Peyer's patch (tissue), 4 donors: ENCODE measurements around the gene TRAK2. TPM values are rescaled to one million over a fixed set of nuclear protein-coding genes. Genes with fewer than 3 reads are reported as not detected.
A peak's percentile ranks its signal among the peaks of the same experiment; 100 is the strongest.
"Not testable (repeated sequence)": the region's sequence is repeated elsewhere in the genome, so short reads cannot be mapped to it uniquely, and the experiment has no call there.

Source experiments
- DNase-seq, 3 donors: peaks; one replicate each; pipeline ENCODE4 v3.0.0-alpha.2; 2017 to 2019
- H3K27ac ChIP-seq, 4 donors: fragments of 200-600 bp; sonication (generic); one replicate each; pipeline ENCODE4 v1.5.1; 2016 to 2019
- H3K27me3 ChIP-seq, 2 donors: fragments of 200-600 bp; sonication (generic); one replicate each; pipeline ENCODE4 v1.5.1; 2019
- H3K36me3 ChIP-seq, 3 donors: fragments of 200-600 bp; sonication (generic); one replicate each; pipeline ENCODE4 v1.5.1; 2016 to 2019
- H3K4me1 ChIP-seq, 4 donors: fragments of 200-600 bp; sonication (generic); one replicate each; pipeline ENCODE4 v1.5.1; 2016 to 2019
- H3K4me3 ChIP-seq, 4 donors: fragments of 200-600 bp; sonication (generic); 1 replicate in 3 of 4; 2 replicates in 1 of 4; pipeline ENCODE4 v1.5.1; 2016 to 2019; ENCODE audit warnings: mild to moderate bottlenecking in 1 of 4
- H3K9me3 ChIP-seq, 4 donors: fragments of 200-600 bp; sonication (generic); one replicate each; pipeline ENCODE4 v1.5.1; 2016 to 2019; ENCODE audit warnings: mild to moderate bottlenecking in 1 of 4
- CTCF ChIP-seq, 6 experiments: fragments of 450-650 bp in 4 of 6; fragments of 200-600 bp in 2 of 6; sonication (generic) in 1 of 6; IDR thresholded peaks; one replicate each; pipeline ENCODE4 v1.5.1; 2017 to 2019; ENCODE audit warnings: antibody characterized with exemption in 6 of 6, mild to moderate bottlenecking in 3 of 6, moderate library complexity in 1 of 6
- POLR2A ChIP-seq, 2 donors: fragments of 450-650 bp; IDR thresholded peaks; one replicate each; pipeline ENCODE4 v1.5.1; 2017; ENCODE audit warnings: antibody characterized with exemption in 2 of 2, mild to moderate bottlenecking in 2 of 2, moderate library complexity in 2 of 2
- total RNA-seq, 4 donors: library from RNA; depleted of rRNA; stranded (reverse); fragments of >200 nt; gene quantifications; one replicate each; pipeline ENCODE4 v1.1.0, GENCODE V29; 2016

Gene TRAK2
- total RNA-seq, 4 donors from 2014 or later = 31.2 to 69.3 (median 47.8) TPM

- Histone ChIP-seq H3K36me3 (no peaks in the 10 kb centered on the region), H3K4me3 (no peak overlapping the region), H3K9me3 (no peaks in the 10 kb centered on the region), H3K4me1 (peaks cover 0 to 33% (median 8%) of the 10 kb centered on the region in 4 donors), H3K27ac (peak overlapping the region in 1 of 4 donors; percentile 73), H3K27me3 (no peaks in the 10 kb centered on the region)
- no peak for DNase-seq
- TF ChIP-seq CTCF (IDR thresholded peaks at IDR 0.05) (no peak), POLR2A (IDR thresholded peaks at IDR 0.05) (no peak)
These were observed 4.2 kb downstream of the TRAK2 start for GRCh38 chr2:201447086-201447485.

- no peak for DNase-seq
- H3K9me3 ChIP-seq = no peaks in the 10 kb centered on the region
- no peak overlapping the region for H3K27ac ChIP-seq
- peaks cover 0 to 43% (median 6%) of the 10 kb centered on the region in 4 donors for H3K4me1 ChIP-seq
- H3K4me3 ChIP-seq = no peak overlapping the region
- H3K27me3 ChIP-seq = no peaks in the 10 kb centered on the region
- H3K36me3 ChIP-seq = no peaks in the 10 kb centered on the region
- TF ChIP-seq CTCF (IDR thresholded peaks at IDR 0.05) = no peak
- TF ChIP-seq POLR2A (IDR thresholded peaks at IDR 0.05) = no peak
These were observed 6.4 kb downstream of the TRAK2 start for GRCh38 chr2:201444746-201445465.

DNA sequence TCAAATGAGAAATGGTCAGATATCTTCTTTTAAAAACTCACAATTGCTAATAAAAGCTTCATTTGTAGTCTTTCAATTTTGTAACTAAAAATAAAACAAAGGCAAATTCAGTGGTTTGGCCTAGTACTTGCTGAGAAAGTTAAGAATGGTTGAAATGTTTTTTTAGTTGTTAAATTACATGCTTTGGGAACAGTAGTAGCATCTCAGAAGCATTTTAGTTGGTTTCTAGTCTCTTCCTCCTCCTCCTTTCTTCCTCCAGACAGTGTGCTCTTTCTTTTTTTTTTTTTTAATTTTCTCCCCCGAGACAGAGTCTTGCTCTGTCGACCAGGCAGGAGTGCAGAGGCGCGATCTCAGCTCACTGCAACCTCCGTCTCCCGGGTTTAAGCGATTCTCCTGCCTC, 9.8 kb downstream of the TRAK2 start:
- Histone ChIP-seq H3K36me3 (no peaks in the 10 kb centered on the region), H3K27ac (no peak overlapping the region), H3K9me3 (no peaks in the 10 kb centered on the region), H3K4me3 (no peak overlapping the region), H3K27me3 (no peaks in the 10 kb centered on the region), H3K4me1 (peaks cover 0 to 14% (median 0%) of the 10 kb centered on the region in 4 donors)
- TF ChIP-seq CTCF (IDR thresholded peaks at IDR 0.05) = no peak
- TF ChIP-seq POLR2A (IDR thresholded peaks at IDR 0.05) = no peak
- DNase-seq = no peak

GRCh38 chr2:201440182-201440581, 11.1 kb downstream of the TRAK2 start:
- peaks cover 0 to 14% (median 0%) of the 10 kb centered on the region in 4 donors for H3K4me1 ChIP-seq
- H3K27me3 ChIP-seq = no peaks in the 10 kb centered on the region
- peak overlapping the region in 2 of 4 donors; percentile 17 to 55 for H3K27ac ChIP-seq
- no peaks in the 10 kb centered on the region for H3K36me3 ChIP-seq
- TF ChIP-seq CTCF (IDR thresholded peaks at IDR 0.05) (no peak), POLR2A (IDR thresholded peaks at IDR 0.05) (no peak)
- H3K4me3 ChIP-seq = no peak overlapping the region
- no peak for DNase-seq
- H3K9me3 ChIP-seq = no peaks in the 10 kb centered on the region

- not testable (repeated sequence) for H3K36me3 ChIP-seq, H3K4me3 ChIP-seq, H3K27ac ChIP-seq, H3K9me3 ChIP-seq, DNase-seq, H3K27me3 ChIP-seq
- H3K4me1 ChIP-seq = peaks cover 0 to 17% (median 0%) of the 10 kb centered on the region in 4 donors
These were observed 11.8 kb downstream of the TRAK2 start for GRCh38 chr2:201439336-201439922.

GRCh38 chr2:201436141-201436540, 15.1 kb downstream of the TRAK2 start:
- TF ChIP-seq POLR2A (IDR thresholded peaks at IDR 0.05) (no peak), CTCF (IDR thresholded peaks at IDR 0.05) (no peak)
- Histone ChIP-seq H3K36me3 (no peaks in the 10 kb centered on the region), H3K4me3 (no peak overlapping the region), H3K27ac (no peak overlapping the region), H3K9me3 (no peaks in the 10 kb centered on the region), H3K4me1 (peaks cover 0 to 43% (median 0%) of the 10 kb centered on the region in 4 donors), H3K27me3 (no peaks in the 10 kb centered on the region)
- no peak for DNase-seq
